ENCODE data around the gene ATP5PD.
"Not testable (repeated sequence)": the region's sequence is repeated elsewhere in the genome, so short reads cannot be mapped to it uniquely, and the experiment has no call there.

ATP5PD gene

DNA sequence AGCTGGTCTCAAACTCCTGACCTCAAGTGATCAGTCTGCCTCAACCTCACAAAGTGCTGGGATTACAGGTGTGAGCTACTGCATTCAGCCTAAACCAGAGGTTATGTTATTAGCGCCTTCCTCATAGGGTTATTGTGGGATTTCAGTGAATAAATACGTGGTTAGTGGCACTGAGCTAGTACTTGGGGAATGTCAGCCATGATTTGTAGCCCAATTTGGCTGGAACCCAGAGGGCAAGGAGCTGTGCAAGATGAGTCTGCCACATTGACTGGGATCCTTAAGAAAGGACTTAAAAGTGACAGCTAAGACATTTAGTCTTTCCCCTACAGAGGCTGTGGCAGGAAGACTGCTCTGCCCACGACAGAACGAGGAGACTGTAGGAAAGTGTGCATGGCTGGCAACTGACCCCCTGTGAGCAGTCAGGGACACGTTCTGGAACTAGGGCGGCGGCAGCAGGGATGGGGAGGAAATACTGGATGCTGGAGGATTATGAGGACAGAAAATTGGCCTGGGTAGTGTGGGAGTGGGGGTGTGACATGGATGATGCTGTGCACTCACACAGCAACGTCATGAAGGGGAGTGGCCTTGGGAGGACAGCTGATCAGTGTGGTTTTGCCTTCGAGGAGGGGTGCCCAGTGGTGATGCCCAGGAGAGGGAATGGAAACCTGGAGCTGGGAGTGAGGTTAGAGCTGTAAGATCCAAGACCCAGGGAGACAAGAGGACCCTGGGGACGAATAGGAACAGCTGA is 14.6 kb downstream of the ATP5PD start (continued):
- TF ChIP-seq, protein P1, sequence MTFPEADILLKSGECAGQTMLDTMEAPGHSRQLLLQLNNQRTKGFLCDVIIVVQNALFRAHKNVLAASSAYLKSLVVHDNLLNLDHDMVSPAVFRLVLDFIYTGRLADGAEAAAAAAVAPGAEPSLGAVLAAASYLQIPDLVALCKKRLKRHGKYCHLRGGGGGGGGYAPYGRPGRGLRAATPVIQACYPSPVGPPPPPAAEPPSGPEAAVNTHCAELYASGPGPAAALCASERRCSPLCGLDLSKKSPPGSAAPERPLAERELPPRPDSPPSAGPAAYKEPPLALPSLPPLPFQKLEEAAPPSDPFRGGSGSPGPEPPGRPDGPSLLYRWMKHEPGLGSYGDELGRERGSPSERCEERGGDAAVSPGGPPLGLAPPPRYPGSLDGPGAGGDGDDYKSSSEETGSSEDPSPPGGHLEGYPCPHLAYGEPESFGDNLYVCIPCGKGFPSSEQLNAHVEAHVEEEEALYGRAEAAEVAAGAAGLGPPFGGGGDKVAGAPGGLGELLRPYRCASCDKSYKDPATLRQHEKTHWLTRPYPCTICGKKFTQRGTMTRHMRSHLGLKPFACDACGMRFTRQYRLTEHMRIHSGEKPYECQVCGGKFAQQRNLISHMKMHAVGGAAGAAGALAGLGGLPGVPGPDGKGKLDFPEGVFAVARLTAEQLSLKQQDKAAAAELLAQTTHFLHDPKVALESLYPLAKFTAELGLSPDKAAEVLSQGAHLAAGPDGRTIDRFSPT (tag by site-specific recombination; IDR thresholded peaks at IDR 0.05): peak; percentile 62
- TF ChIP-seq ZNF366 (tag by site-specific recombination; conservative IDR thresholded peaks at IDR 0.05): no peak; the same call in 1 of the 2 replicates
- peak; percentile 97 for TF ChIP-seq KLF9 (tag by site-specific recombination; IDR thresholded peaks at IDR 0.05; ENCODE audit: low read depth)
- TF ChIP-seq ZNF664 (tag by site-specific recombination; IDR thresholded peaks at IDR 0.05): peak; percentile 88
- no peak for TF ChIP-seq ZNF16 (tag by site-specific recombination; IDR thresholded peaks at IDR 0.05; ENCODE audit: low read depth)
- no peak for TF ChIP-seq GLI4 (tag by site-specific recombination; IDR thresholded peaks at IDR 0.05)
- TF ChIP-seq, protein P2, sequence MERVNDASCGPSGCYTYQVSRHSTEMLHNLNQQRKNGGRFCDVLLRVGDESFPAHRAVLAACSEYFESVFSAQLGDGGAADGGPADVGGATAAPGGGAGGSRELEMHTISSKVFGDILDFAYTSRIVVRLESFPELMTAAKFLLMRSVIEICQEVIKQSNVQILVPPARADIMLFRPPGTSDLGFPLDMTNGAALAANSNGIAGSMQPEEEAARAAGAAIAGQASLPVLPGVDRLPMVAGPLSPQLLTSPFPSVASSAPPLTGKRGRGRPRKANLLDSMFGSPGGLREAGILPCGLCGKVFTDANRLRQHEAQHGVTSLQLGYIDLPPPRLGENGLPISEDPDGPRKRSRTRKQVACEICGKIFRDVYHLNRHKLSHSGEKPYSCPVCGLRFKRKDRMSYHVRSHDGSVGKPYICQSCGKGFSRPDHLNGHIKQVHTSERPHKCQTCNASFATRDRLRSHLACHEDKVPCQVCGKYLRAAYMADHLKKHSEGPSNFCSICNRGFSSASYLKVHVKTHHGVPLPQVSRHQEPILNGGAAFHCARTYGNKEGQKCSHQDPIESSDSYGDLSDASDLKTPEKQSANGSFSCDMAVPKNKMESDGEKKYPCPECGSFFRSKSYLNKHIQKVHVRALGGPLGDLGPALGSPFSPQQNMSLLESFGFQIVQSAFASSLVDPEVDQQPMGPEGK (tag by site-specific recombination; IDR thresholded peaks at IDR 0.05): peak; percentile 85
- peak; percentile 69 for TF ChIP-seq KLF1 (tag by site-specific recombination; IDR thresholded peaks at IDR 0.05)
- peak; percentile 76 for TF ChIP-seq SP3 (tag by site-specific recombination; IDR thresholded peaks at IDR 0.05)
- TF ChIP-seq HOXD13 (CRISPR knock-in tag; IDR thresholded peaks at IDR 0.05; ENCODE audit: borderline replicate concordance): no peak
- no peak for TF ChIP-seq ZNF155 (tag by site-specific recombination; IDR thresholded peaks at IDR 0.05)
- peak; percentile 91 for TF ChIP-seq ZBTB21 (tag by site-specific recombination; IDR thresholded peaks at IDR 0.05)
- TF ChIP-seq, protein P3, sequence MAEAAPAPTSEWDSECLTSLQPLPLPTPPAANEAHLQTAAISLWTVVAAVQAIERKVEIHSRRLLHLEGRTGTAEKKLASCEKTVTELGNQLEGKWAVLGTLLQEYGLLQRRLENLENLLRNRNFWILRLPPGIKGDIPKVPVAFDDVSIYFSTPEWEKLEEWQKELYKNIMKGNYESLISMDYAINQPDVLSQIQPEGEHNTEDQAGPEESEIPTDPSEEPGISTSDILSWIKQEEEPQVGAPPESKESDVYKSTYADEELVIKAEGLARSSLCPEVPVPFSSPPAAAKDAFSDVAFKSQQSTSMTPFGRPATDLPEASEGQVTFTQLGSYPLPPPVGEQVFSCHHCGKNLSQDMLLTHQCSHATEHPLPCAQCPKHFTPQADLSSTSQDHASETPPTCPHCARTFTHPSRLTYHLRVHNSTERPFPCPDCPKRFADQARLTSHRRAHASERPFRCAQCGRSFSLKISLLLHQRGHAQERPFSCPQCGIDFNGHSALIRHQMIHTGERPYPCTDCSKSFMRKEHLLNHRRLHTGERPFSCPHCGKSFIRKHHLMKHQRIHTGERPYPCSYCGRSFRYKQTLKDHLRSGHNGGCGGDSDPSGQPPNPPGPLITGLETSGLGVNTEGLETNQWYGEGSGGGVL (tag by site-specific recombination; IDR thresholded peaks at IDR 0.05): peak; percentile 74
- TF ChIP-seq, protein P4, sequence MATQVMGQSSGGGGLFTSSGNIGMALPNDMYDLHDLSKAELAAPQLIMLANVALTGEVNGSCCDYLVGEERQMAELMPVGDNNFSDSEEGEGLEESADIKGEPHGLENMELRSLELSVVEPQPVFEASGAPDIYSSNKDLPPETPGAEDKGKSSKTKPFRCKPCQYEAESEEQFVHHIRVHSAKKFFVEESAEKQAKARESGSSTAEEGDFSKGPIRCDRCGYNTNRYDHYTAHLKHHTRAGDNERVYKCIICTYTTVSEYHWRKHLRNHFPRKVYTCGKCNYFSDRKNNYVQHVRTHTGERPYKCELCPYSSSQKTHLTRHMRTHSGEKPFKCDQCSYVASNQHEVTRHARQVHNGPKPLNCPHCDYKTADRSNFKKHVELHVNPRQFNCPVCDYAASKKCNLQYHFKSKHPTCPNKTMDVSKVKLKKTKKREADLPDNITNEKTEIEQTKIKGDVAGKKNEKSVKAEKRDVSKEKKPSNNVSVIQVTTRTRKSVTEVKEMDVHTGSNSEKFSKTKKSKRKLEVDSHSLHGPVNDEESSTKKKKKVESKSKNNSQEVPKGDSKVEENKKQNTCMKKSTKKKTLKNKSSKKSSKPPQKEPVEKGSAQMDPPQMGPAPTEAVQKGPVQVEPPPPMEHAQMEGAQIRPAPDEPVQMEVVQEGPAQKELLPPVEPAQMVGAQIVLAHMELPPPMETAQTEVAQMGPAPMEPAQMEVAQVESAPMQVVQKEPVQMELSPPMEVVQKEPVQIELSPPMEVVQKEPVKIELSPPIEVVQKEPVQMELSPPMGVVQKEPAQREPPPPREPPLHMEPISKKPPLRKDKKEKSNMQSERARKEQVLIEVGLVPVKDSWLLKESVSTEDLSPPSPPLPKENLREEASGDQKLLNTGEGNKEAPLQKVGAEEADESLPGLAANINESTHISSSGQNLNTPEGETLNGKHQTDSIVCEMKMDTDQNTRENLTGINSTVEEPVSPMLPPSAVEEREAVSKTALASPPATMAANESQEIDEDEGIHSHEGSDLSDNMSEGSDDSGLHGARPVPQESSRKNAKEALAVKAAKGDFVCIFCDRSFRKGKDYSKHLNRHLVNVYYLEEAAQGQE (tag by site-specific recombination; IDR thresholded peaks at IDR 0.05): no peak

DNA sequence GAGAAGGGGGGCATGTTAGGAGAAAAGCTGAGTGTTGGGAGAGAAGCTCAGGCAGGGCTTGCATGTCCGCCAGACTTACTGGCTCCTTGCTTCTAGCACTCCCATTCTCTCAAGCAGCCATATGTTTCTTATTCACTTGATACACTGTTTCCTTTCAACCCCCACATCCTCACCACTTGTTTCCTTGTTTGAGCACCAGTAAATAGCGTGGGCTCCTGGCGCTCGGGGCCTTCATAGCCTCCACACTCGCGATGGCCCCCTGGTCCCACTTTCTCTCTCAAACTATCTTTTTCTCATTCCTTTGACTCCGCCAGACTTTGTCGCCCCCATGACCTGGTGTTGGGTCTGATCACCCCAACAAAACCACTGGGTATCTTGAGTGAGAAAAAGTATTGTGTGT is 16.6 kb downstream of the ATP5PD start:
- CTCF ChIA-PET: interaction anchor here (0.6 to 0.7 kb wide), 2 partner anchors 30 to 94 kb away, joined by 3 to 4 read pairs; no protein-coding TSS in a partner anchor
- no peaks in the 10 kb centered on the region for H3K36me3 ChIP-seq (ENCODE audit: control insufficient read depth in 2 of 2, insufficient read depth in 1 of 2, low read length in 2 of 2)
- H3K4me3 ChIP-seq (ENCODE audit: low read depth, low read length): no peak overlapping the region
- no peak for TF ChIP-seq ZBTB7A (tag by site-specific recombination; IDR thresholded peaks at IDR 0.05; ENCODE audit: low read depth)
- TF ChIP-seq, protein P5, sequence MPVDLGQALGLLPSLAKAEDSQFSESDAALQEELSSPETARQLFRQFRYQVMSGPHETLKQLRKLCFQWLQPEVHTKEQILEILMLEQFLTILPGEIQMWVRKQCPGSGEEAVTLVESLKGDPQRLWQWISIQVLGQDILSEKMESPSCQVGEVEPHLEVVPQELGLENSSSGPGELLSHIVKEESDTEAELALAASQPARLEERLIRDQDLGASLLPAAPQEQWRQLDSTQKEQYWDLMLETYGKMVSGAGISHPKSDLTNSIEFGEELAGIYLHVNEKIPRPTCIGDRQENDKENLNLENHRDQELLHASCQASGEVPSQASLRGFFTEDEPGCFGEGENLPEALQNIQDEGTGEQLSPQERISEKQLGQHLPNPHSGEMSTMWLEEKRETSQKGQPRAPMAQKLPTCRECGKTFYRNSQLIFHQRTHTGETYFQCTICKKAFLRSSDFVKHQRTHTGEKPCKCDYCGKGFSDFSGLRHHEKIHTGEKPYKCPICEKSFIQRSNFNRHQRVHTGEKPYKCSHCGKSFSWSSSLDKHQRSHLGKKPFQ (tag by site-specific recombination; IDR thresholded peaks at IDR 0.05): no peak
- no peak for TF ChIP-seq GLI4 (tag by site-specific recombination; IDR thresholded peaks at IDR 0.05)
- TF ChIP-seq ZNF239 (tag by site-specific recombination; IDR thresholded peaks at IDR 0.05): no peak
- H3K27ac ChIP-seq (ENCODE audit: extremely low read depth, low read depth, low read length): no peak overlapping the region
- peaks cover 4% of the 10 kb centered on the region; the same call in 1 of the 2 replicates for H3K4me1 ChIP-seq (ENCODE audit: control insufficient read depth, insufficient read depth, low read length)
- POLR2A ChIA-PET: no interaction called here
- H3K9me3 ChIP-seq (ENCODE audit: control insufficient read depth, insufficient read depth, low read depth, low read length): no peaks in the 10 kb centered on the region

DNA sequence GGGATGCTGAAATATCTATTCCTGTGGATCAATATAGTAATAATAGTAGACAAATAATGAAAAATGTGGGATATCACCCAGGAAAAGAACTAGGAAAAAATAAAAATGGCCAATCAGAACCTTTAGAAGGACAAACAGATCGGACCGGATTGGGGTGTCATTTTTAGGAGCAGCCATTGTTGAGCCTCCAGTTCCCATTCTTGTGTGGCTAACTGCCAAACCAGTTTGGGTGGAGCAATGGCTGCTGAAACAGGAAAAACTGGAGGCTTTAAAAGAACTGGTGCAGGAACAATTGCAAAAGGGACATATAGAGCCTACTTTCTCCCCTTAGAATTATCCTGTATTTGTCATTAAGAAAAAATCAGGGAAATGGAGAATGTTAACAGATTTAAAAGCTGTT is 20.1 kb downstream of the ATP5PD start:
- H3K4me3 ChIP-seq (ENCODE audit: low read depth, low read length); POLR2A ChIA-PET; H3K27ac ChIP-seq (ENCODE audit: extremely low read depth, low read depth, low read length); H3K4me1 ChIP-seq (ENCODE audit: control insufficient read depth, insufficient read depth, low read length); H3K9me3 ChIP-seq (ENCODE audit: control insufficient read depth, insufficient read depth, low read depth, low read length): not testable (repeated sequence)
- peaks cover 2 to 19% of the 10 kb centered on the region in 2 experiments; a peak in 2 of 3 replicates for H3K36me3 ChIP-seq (ENCODE audit: control insufficient read depth in 2 of 2, insufficient read depth in 1 of 2, low read length in 2 of 2)
- CTCF ChIA-PET: interaction anchor here (1.7 kb wide), 1 partner anchor 16 kb away, joined by 6 read pairs; no protein-coding TSS in a partner anchor

DNA sequence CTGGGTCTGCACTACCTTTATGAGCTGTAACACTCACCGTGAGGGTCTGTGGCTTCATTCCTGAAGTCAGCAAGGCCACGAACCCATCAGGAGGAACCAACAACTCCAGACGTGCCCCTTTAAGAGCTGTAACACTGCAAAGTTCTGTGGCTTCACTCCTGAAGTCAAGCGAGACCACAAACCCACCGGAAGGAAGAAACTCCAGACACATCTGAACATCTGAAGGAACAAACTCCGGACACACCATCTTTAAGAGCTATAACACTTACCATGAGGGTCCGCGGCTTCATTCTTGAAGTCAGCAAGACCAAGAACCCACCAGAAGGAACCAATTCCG is 21.4 kb downstream of the ATP5PD start:
- not testable (repeated sequence) for H3K4me1 ChIP-seq (ENCODE audit: control insufficient read depth, insufficient read depth, low read length); H3K9me3 ChIP-seq (ENCODE audit: control insufficient read depth, insufficient read depth, low read depth, low read length); H3K4me3 ChIP-seq (ENCODE audit: low read depth, low read length); H3K27ac ChIP-seq (ENCODE audit: extremely low read depth, low read depth, low read length)
- ChIA-PET CTCF (interaction anchor here (1.1 to 2.1 kb wide), 3 partner anchors 14 to 63 kb away, joined by 5 to 11 read pairs (median 6); partner anchors contain the start of gene HID1), POLR2A (interaction anchor here (1.2 to 3.2 kb wide), 2 partner anchors 13 to 53 kb away, joined by 3 to 19 read pairs; partner anchors contain the start of genes HID1 and MRPL58)
- peaks cover 15 to 32% of the 10 kb centered on the region in 2 experiments for H3K36me3 ChIP-seq (ENCODE audit: control insufficient read depth in 2 of 2, insufficient read depth in 1 of 2, low read length in 2 of 2)
